HUES64 (cell line): ENCODE data around the gene DCP1A.

Experiments
- H3K27ac ChIP-seq: 2 replicates; pipeline ENCODE4 v1.7.0; 2013; ENCODE audit warnings: low read depth, low read length, inconsistent platforms
- H3K27me3 ChIP-seq: 2 replicates; pipeline ENCODE4 v1.6.1; 2013; ENCODE audit warnings: mild to moderate bottlenecking, low read length; ENCODE audit not compliant: insufficient read depth
- H3K36me3 ChIP-seq: 2 replicates; pipeline ENCODE4 v1.6.1; 2013; ENCODE audit warnings: mild to moderate bottlenecking, low read length; ENCODE audit not compliant: insufficient read depth
- H3K4me1 ChIP-seq: 2 replicates; pipeline ENCODE4 v1.6.1; 2013; ENCODE audit warnings: mild to moderate bottlenecking, low read length, moderate library complexity; ENCODE audit not compliant: insufficient read depth
- H3K4me3 ChIP-seq: 2 replicates; pipeline ENCODE4 v1.5.1; 2013; ENCODE audit warnings: mild to moderate bottlenecking, low read length, moderate library complexity
- H3K9ac ChIP-seq: 2 replicates; pipeline ENCODE4 v1.6.1; 2013; ENCODE audit warnings: mild to moderate bottlenecking, low read depth, low read length
- H3K9me3 ChIP-seq: 2 replicates; pipeline ENCODE4 v1.6.1; 2013; ENCODE audit warnings: low read depth, low read length; ENCODE audit not compliant: insufficient read depth
- WGBS: fragments of 150-250, 120-280 bp; methylation state at CpG from one replicate; pipeline ENCODE4 v1.1.7; 2013; ENCODE audit warnings: missing lambda C conversion rate; 5-methylcytosine and 5-hydroxymethylcytosine counted together

Gene DCP1A

GRCh38 chr3:53264718-53265117, 82.6 kb downstream of the DCP1A start:
- no peaks in the 10 kb centered on the region for H3K27me3 ChIP-seq
- no peaks in the 10 kb centered on the region for H3K36me3 ChIP-seq
- no peak overlapping the region for H3K4me3 ChIP-seq
- 82% methylated on average over 3 of the region's 3 CpGs for WGBS
- H3K4me1 ChIP-seq = peaks cover 17% of the 10 kb centered on the region
- H3K27ac ChIP-seq = no peak overlapping the region
- H3K9me3 ChIP-seq = no peaks in the 10 kb centered on the region
- H3K9ac ChIP-seq = no peak overlapping the region

- Histone ChIP-seq H3K4me3 (no peak overlapping the region), H3K27ac (no peak overlapping the region), H3K27me3 (no peaks in the 10 kb centered on the region), H3K36me3 (no peaks in the 10 kb centered on the region), H3K9me3 (no peaks in the 10 kb centered on the region), H3K4me1 (peaks cover 22% of the 10 kb centered on the region), H3K9ac (no peak overlapping the region)
- WGBS = 95% methylated on average over 4 of the region's 4 CpGs
These were observed 83.4 kb downstream of the DCP1A start for GRCh38 chr3:53263907-53264306.

GRCh38 chr3:53261712-53262111, 85.6 kb downstream of the DCP1A start:
- H3K36me3 ChIP-seq = no peaks in the 10 kb centered on the region
- H3K27me3 ChIP-seq = no peaks in the 10 kb centered on the region
- H3K4me3 ChIP-seq = no peak overlapping the region
- H3K9me3 ChIP-seq = no peaks in the 10 kb centered on the region
- H3K9ac ChIP-seq = no peak overlapping the region
- H3K27ac ChIP-seq = no peak overlapping the region
- WGBS = 89% methylated on average over 5 of the region's 5 CpGs
- peaks cover 31% of the 10 kb centered on the region for H3K4me1 ChIP-seq

- Histone ChIP-seq H3K36me3 (no peaks in the 10 kb centered on the region), H3K27me3 (no peaks in the 10 kb centered on the region), H3K4me3 (no peak overlapping the region), H3K27ac (no peak overlapping the region; the same call in 1 of the 2 replicates), H3K9me3 (no peaks in the 10 kb centered on the region), H3K9ac (no peak overlapping the region), H3K4me1 (peaks cover 23% of the 10 kb centered on the region)
- WGBS = 90% methylated on average over 4 of the region's 4 CpGs
These were observed 87.0 kb downstream of the DCP1A start for GRCh38 chr3:53260286-53260785.

- peak overlapping the region; percentile 83; the same call in 1 of the 2 replicates for H3K27ac ChIP-seq
- H3K9ac ChIP-seq = peak overlapping the region; percentile 39
- H3K27me3 ChIP-seq = no peaks in the 10 kb centered on the region
- no peak overlapping the region for H3K4me3 ChIP-seq
- WGBS = 65% methylated on average over 9 of the region's 9 CpGs
- peaks cover 23% of the 10 kb centered on the region for H3K4me1 ChIP-seq
- H3K9me3 ChIP-seq = no peaks in the 10 kb centered on the region
- H3K36me3 ChIP-seq = no peaks in the 10 kb centered on the region
These were observed 87.7 kb downstream of the DCP1A start for GRCh38 chr3:53259427-53260259.

- WGBS = 55% methylated on average over 8 of the region's 8 CpGs
- peak overlapping the region; percentile 83; the same call in 1 of the 2 replicates for H3K27ac ChIP-seq
- peaks cover 26% of the 10 kb centered on the region for H3K4me1 ChIP-seq
- H3K9ac ChIP-seq = peak overlapping the region; percentile 39
- no peaks in the 10 kb centered on the region for H3K27me3 ChIP-seq
- 0 out of 2 replicates have a peak overlapping the region, but pooled peaks have one; percentile 4 for H3K4me3 ChIP-seq
- no peaks in the 10 kb centered on the region for H3K9me3 ChIP-seq
- H3K36me3 ChIP-seq = no peaks in the 10 kb centered on the region
These were observed 88.5 kb downstream of the DCP1A start for GRCh38 chr3:53258600-53259426.

GRCh38 chr3:53257465-53257864, 89.9 kb downstream of the DCP1A start:
- no peaks in the 10 kb centered on the region for H3K9me3 ChIP-seq
- peaks cover 30% of the 10 kb centered on the region for H3K4me1 ChIP-seq
- H3K27ac ChIP-seq = no peak overlapping the region
- no peak overlapping the region for H3K4me3 ChIP-seq
- 91% methylated on average over 4 of the region's 4 CpGs for WGBS
- no peaks in the 10 kb centered on the region for H3K27me3 ChIP-seq
- H3K9ac ChIP-seq = no peak overlapping the region
- no peaks in the 10 kb centered on the region; the same call in 1 of the 2 replicates for H3K36me3 ChIP-seq

- Histone ChIP-seq H3K9ac (no peak overlapping the region), H3K27me3 (no peaks in the 10 kb centered on the region), H3K4me1 (peaks cover 34% of the 10 kb centered on the region), H3K9me3 (no peaks in the 10 kb centered on the region), H3K4me3 (no peak overlapping the region), H3K36me3 (peaks cover 2% of the 10 kb centered on the region; the same call in 1 of the 2 replicates), H3K27ac (no peak overlapping the region)
- WGBS = 94% methylated on average over 5 of the region's 5 CpGs
These were observed 90.7 kb downstream of the DCP1A start for GRCh38 chr3:53256704-53257055.

- peaks cover 7% of the 10 kb centered on the region for H3K36me3 ChIP-seq
- no peaks in the 10 kb centered on the region for H3K27me3 ChIP-seq
- H3K9me3 ChIP-seq = no peaks in the 10 kb centered on the region
- H3K4me3 ChIP-seq = peak within 1 kb of the TSS; percentile 96
- H3K4me1 ChIP-seq = peaks cover 40% of the 10 kb centered on the region
- H3K9ac ChIP-seq = peak within 1 kb of the TSS; percentile 94
- WGBS = 13% methylated on average over 66 of the region's 66 CpGs
- H3K27ac ChIP-seq = peak within 1 kb of the TSS; percentile 87
These were observed 91.3 kb downstream of the DCP1A start, which contains the start of gene TKT for GRCh38 chr3:53255775-53256703. Gene TKT, minus strand, starts transcription at chr3:53256022. Its CDS starts 80 bp downstream, at chr3:53255942.

- peaks cover 46% of the 10 kb centered on the region for H3K4me1 ChIP-seq
- H3K36me3 ChIP-seq = peaks cover 9% of the 10 kb centered on the region
- H3K9me3 ChIP-seq = no peaks in the 10 kb centered on the region
- peak overlapping the region; percentile 94 for H3K9ac ChIP-seq
- peak overlapping the region; percentile 96 for H3K4me3 ChIP-seq
- peak overlapping the region; percentile 87 for H3K27ac ChIP-seq
- WGBS = under 1% methylated on average over 44 of the region's 44 CpGs
- no peaks in the 10 kb centered on the region for H3K27me3 ChIP-seq
These were observed 91.9 kb downstream of the DCP1A start for GRCh38 chr3:53255423-53255774.
